OCI-LY1 (cell line): ENCODE data around the gene SAPCD1.

ENCODE experiments used
- H2AFZ ChIP-seq: fragments of 200-600 bp; sonication (generic), shearing (Covaris generic); 2 replicates; pipeline ENCODE4 v1.6.0; 2014; ENCODE audit warnings: antibody characterized with exemption, mild to moderate bottlenecking, low read length
- H3F3A ChIP-seq: fragments of 200-600 bp; sonication (generic), shearing (Covaris generic); 2 replicates; pipeline ENCODE4 v1.6.0; 2014; ENCODE audit warnings: mild to moderate bottlenecking, antibody characterized with exemption, low read length, moderate library complexity; ENCODE audit not compliant: insufficient read depth
- H3K27ac ChIP-seq: fragments of 200-600 bp; sonication (generic); 2 replicates; pipeline ENCODE4 v1.5.1; 2014; ENCODE audit warnings: low read length, mixed run types, mild to moderate bottlenecking, low read depth; ENCODE audit not compliant: poor library complexity, severe bottlenecking
- H3K27me3 ChIP-seq: fragments of 200-600 bp; sonication (generic); 2 replicates; pipeline ENCODE4 v1.6.0; 2014; ENCODE audit warnings: antibody characterized with exemption, mild to moderate bottlenecking, low read length, moderate library complexity; ENCODE audit not compliant: insufficient read depth
- H3K36me3 ChIP-seq: fragments of 200-600 bp; sonication (generic); 2 replicates; pipeline ENCODE4 v1.6.1; 2014; ENCODE audit warnings: mild to moderate bottlenecking, antibody characterized with exemption, low read length, moderate library complexity, mixed read lengths; ENCODE audit not compliant: insufficient read depth
- H3K4me1 ChIP-seq: fragments of 200-600 bp; sonication (generic); 2 replicates; pipeline ENCODE4 v1.5.1; 2014; ENCODE audit warnings: mild to moderate bottlenecking, low read length, moderate library complexity; ENCODE audit not compliant: insufficient read depth, severe bottlenecking
- H3K4me2 ChIP-seq: fragments of 200-600 bp; sonication (generic), shearing (Covaris generic); 2 replicates; pipeline ENCODE4 v1.6.1; 2014; ENCODE audit warnings: low read length
- H3K4me3 ChIP-seq: fragments of 200-600 bp; sonication (generic); 2 replicates; pipeline ENCODE4 v1.5.1; 2014; ENCODE audit warnings: low read length, low read depth, mild to moderate bottlenecking, mixed read lengths; ENCODE audit not compliant: poor library complexity, severe bottlenecking
- H3K79me2 ChIP-seq: fragments of 200-600 bp; shearing (Covaris generic); 2 replicates; pipeline ENCODE4 v1.6.1; 2016; ENCODE audit warnings: mixed run types, low read length, mixed read lengths; ENCODE audit not compliant: insufficient read depth
- H3K9ac ChIP-seq: fragments of 200-600 bp; sonication (generic), shearing (Covaris generic); 2 replicates; pipeline ENCODE4 v1.6.1; 2014; ENCODE audit warnings: mild to moderate bottlenecking, low read length, mixed read lengths
- H3K9me2 ChIP-seq: fragments of 200-600 bp; sonication (generic), shearing (Covaris generic); 2 replicates; pipeline ENCODE4 v1.6.1; 2014; ENCODE audit warnings: low read depth, mild to moderate bottlenecking, low read length, mixed read lengths
- H3K9me3 ChIP-seq: fragments of 200-600 bp; shearing (Covaris generic); 2 replicates; pipeline ENCODE4 v1.6.1; 2014; ENCODE audit warnings: low read length, mixed read lengths
- H4K20me1 ChIP-seq: fragments of 200-600 bp; sonication (generic), shearing (Covaris generic); 2 replicates; pipeline ENCODE4 v1.6.0; 2016; ENCODE audit warnings: mild to moderate bottlenecking, low read length; ENCODE audit not compliant: insufficient read depth
- CTCF ChIP-seq: fragments of 200-600 bp; sonication (generic), shearing (Covaris generic); IDR thresholded peaks from 2 replicates; pipeline ENCODE4 v1.5.1; 2017; ENCODE audit warnings: mild to moderate bottlenecking, antibody characterized with exemption, low read length, moderate library complexity, mixed read lengths
- EZH2 ChIP-seq: fragments of 200-600 bp; sonication (generic), shearing (Covaris generic); IDR thresholded peaks from 2 replicates; pipeline ENCODE4 v1.8.0; 2017; ENCODE audit warnings: borderline replicate concordance, mixed run types, mild to moderate bottlenecking, antibody characterized with exemption, low read length, moderate library complexity, mixed read lengths

The SAPCD1 gene

GRCh38 chr6:31722173-31722572 lies 40.3 kb upstream of the SAPCD1 start:
- H3K4me1 ChIP-seq = peaks cover 8% of the 10 kb centered on the region
- H3K36me3 ChIP-seq = peaks cover 8% of the 10 kb centered on the region; the same call in 1 of the 2 replicates
- no peak for TF ChIP-seq CTCF
- H3K4me2 ChIP-seq = no peak overlapping the region
- H3K9me3 ChIP-seq = no peaks in the 10 kb centered on the region
- no peaks in the 10 kb centered on the region for H3K9me2 ChIP-seq
- H3K79me2 ChIP-seq = no peaks in the 10 kb centered on the region
- no peaks in the 10 kb centered on the region for H4K20me1 ChIP-seq
- no peak overlapping the region for H3K9ac ChIP-seq
- no peak overlapping the region for H2AFZ ChIP-seq
- no peak overlapping the region for H3K4me3 ChIP-seq
- H3K27ac ChIP-seq = no peak overlapping the region
- 0 out of 2 replicates have a peak, but pooled peaks cover 3% of the 10 kb centered on the region for H3K27me3 ChIP-seq
- H3F3A ChIP-seq = 0 out of 2 replicates have a peak, but pooled peaks cover under 1% of the 10 kb centered on the region

- H3K4me1 ChIP-seq = peaks cover 20% of the 10 kb centered on the region
- H2AFZ ChIP-seq = no peak within 1 kb of the TSS
- no peak within 1 kb of the TSS for H3K27ac ChIP-seq
- no peaks in the 10 kb centered on the region for H3K9me2 ChIP-seq
- H3K27me3 ChIP-seq = 0 out of 2 replicates have a peak, but pooled peaks cover 3% of the 10 kb centered on the region
- H3F3A ChIP-seq = peaks cover 5% of the 10 kb centered on the region; the same call in 1 of the 2 replicates
- TF ChIP-seq EZH2 (no peak), CTCF (no peak)
- H3K4me3 ChIP-seq = no peak within 1 kb of the TSS
- H3K4me2 ChIP-seq = no peak within 1 kb of the TSS
- no peaks in the 10 kb centered on the region for H3K79me2 ChIP-seq
- no peaks in the 10 kb centered on the region for H3K9me3 ChIP-seq
- H3K9ac ChIP-seq = no peak within 1 kb of the TSS
- peaks cover 8% of the 10 kb centered on the region; the same call in 1 of the 2 replicates for H3K36me3 ChIP-seq
- H4K20me1 ChIP-seq = no peaks in the 10 kb centered on the region
Measured at GRCh38 chr6:31723245-31723979, 39.0 kb upstream of the SAPCD1 start, which contains the start of gene MPIG6B. MPIG6B (plus strand) TSS chr6:31723373; CDS start chr6:31723384, 11 bp downstream.

- Histone ChIP-seq H3K9ac (no peak overlapping the region), H3K27me3 (0 out of 2 replicates have a peak, but pooled peaks cover 3% of the 10 kb centered on the region), H3K4me2 (no peak overlapping the region), H3K79me2 (no peaks in the 10 kb centered on the region), H3K9me2 (no peaks in the 10 kb centered on the region), H3K36me3 (peaks cover 8% of the 10 kb centered on the region; the same call in 1 of the 2 replicates), H3K27ac (no peak overlapping the region), H3K9me3 (no peaks in the 10 kb centered on the region), H3K4me3 (no peak overlapping the region), H3K4me1 (peaks cover 28% of the 10 kb centered on the region), H4K20me1 (no peaks in the 10 kb centered on the region), H3F3A (peaks cover 5% of the 10 kb centered on the region; the same call in 1 of the 2 replicates), H2AFZ (no peak overlapping the region)
- no peak for TF ChIP-seq CTCF
- no peak for TF ChIP-seq EZH2
Measured at GRCh38 chr6:31723980-31724691, 38.3 kb upstream of the SAPCD1 start.
